NK-92 treated with Interleukin-12 subunit alpha and Interleukin-12 subunit beta, amount 100 ng/mL, for 24 hours (cell line): ENCODE data around the gene UBE2R2.
A peak's percentile ranks its signal among the peaks of the same experiment; 100 is the strongest.
"Not testable (repeated sequence)": the region's sequence is repeated elsewhere in the genome, so short reads cannot be mapped to it uniquely, and the experiment has no call there.

ENCODE experiments used
- DNase-seq: peaks from one replicate; lab custom pipeline; 2025; lab: John Stamatoyannopoulos, UW

Gene UBE2R2

DNA sequence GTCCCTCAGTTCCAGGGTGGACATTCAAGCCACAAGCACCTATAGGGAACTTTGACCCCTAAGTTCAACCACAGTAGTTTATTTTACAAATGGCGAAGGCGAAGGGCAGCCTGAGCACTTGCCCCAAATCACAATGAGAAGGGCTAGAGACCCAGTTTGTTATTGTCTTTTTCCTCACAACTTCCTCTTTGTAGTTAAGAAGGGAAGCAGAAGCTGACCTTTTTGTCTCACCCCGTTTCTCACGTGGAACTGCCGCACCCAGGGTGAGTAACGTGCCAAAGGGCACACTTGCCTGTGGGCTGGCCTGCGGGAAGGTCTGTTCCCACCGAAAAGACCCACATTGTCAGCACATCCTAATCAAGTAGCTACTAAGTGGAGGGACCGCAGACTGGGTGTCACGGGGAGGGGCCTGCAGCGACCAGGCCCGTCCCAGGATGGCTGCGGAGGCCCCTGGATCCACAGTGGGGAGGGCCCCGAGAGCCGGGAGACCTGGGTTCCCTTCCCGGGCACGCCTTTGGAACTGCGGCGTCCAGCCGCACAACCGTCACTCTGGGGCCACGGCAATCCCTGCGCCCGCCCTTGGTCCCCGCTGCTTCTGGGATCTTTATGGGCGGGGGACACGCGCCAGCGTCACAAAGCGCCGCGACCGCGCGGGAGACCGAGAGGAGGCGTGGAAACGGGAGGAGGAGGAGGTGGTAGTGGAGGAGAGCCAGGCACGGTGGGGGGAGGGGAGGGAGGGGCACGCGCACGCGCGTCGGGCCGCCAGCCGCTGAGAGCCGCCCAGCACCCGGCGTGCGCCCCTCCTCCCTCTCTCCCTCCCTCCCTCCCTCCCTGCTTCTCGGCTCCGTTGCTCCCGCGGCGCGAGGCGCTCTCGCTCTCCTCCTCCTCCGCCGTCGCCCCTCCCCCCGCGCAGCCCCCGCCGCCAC is at the start of gene UBE2R2:
Gene UBE2R2, plus strand, starts transcription at position 834 of the 926 bp plus-strand sequence. CDS start 598 bp downstream, outside the sequence.
- DNase-seq = peak; percentile 94

GRCh38 chr9:33770156-33770880 is 46.6 kb upstream of the UBE2R2 start:
- DNase-seq = not testable (repeated sequence)

DNA sequence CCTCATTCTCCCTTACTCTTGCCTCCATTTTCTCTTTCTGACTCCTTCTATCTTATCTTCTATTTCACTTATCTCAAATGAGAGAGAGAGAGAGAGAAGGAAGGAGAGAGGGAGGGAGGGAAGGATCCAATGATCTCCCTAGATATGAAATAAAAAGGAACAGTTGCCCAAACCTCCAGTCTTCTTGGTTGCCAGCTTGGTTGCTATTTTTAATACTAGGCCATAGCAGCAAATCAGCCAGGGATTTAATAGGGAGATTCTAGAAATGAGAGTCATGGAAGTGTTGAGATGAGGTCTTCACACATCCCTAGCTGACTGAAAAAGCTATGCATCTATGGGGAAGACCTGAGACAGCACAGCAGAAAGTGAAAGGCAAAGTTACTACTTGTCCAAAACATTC is 43.8 kb upstream of the UBE2R2 start:
- not testable (repeated sequence) for DNase-seq

DNA sequence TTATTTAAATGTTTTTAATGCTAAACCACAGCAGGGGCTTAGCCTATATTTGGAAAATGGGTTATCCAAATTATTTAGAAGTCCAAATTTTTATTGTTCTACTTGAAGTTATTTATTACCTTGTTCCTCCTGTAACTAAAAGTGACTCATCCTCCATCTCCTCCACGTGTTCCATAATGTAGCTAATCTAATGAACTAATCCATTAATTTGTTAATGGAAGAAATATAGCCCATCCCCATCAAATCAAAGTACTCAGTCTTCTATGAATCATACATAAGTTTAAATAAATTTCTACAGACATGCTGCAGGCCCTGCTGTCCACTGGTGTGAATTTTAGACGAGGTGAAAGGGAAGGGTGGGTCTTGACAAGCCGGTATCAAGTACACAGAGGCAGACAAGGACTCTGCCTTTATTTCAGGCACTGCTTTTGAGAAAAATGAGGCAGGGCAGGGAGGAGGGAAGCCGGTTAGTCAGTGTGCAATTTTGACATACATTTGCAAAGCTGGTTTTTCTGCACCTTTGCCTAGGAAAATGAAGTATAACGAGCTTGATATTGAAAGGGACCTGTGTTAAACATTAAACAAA is 42.8 kb upstream of the UBE2R2 start:
- not testable (repeated sequence) for DNase-seq

DNA sequence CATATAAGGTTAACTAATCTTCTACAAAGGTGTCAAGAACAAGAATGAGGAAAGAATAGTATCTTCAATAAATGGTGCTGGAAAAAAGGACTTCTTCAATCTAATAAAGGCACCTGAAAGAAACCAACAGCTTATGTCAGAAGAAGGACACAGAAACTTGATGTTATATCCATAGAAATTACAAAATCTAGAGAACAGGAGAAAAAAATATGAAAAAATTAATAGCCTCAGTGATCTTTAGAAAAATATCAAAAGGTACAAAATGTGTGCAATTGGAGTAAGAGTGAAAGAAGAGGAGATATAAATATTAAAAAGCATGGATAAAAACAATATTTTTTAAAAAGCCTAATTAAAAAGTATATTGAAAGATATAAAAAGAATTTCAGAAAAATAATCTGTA is 40.4 kb upstream of the UBE2R2 start:
- DNase-seq = no peak

- DNase-seq = peak; percentile 20
These were observed 38.1 kb upstream of the UBE2R2 start for GRCh38 chr9:33778700-33779351.

GRCh38 chr9:33780276-33780675 is 36.7 kb upstream of the UBE2R2 start:
- no peak for DNase-seq

GRCh38 chr9:33781736-33782135 is 35.2 kb upstream of the UBE2R2 start:
- no peak for DNase-seq

DNA sequence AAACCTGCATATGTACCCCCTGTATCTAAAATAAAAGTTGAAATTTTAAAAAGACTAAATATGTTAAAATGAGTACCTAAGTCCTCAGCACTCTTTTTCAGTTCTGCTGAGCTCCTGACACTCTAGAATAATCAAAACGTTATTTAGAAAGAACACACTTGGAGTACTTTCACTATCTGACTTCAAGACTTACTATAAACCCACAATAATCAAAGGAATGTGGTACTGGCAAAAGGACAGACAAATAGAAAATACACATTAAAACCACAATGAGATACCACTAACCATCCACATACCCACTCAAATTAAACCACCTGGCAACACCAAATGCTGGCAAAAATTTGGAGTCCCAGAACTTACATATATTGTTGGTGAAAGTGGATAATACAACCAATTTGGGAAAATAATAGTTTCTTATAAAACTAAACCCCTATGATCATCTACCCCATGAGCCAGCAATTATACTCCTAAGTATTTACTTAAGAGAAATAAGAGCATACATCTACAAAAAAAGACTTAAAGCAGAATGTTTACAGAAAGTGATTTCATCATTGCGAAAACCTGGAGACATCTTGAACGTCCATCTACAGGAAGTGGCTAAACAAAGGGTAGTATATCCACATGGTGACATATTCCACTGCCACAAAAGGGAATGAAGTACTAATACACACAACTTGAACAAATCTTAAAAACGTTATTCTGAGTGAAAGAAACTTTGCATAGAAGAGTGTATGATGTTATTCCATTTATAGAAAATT is 34.4 kb upstream of the UBE2R2 start:
- DNase-seq = no peak

- DNase-seq = no peak
These were observed 31.0 kb upstream of the UBE2R2 start for GRCh38 chr9:33785914-33786313.

DNA sequence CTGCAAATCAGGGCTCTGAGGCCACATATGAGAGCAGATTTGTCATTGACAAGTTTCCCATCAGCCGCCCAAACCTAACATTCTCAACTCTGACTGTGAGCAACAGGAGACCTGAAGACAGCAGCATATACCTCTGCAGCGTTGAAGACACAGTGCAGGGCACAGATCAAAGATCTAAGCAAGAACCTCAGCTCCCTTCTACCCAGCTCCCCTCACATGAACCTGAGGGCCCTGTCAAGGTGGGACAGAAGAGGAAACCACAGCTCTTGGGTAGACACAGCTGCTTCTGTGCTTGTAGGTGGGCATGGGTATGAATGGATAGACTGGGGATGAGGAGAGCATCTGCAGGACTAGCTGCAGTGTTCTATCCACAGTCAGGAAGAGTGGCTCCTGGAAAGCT is 30.3 kb upstream of the UBE2R2 start:
- DNase-seq = no peak

DNA sequence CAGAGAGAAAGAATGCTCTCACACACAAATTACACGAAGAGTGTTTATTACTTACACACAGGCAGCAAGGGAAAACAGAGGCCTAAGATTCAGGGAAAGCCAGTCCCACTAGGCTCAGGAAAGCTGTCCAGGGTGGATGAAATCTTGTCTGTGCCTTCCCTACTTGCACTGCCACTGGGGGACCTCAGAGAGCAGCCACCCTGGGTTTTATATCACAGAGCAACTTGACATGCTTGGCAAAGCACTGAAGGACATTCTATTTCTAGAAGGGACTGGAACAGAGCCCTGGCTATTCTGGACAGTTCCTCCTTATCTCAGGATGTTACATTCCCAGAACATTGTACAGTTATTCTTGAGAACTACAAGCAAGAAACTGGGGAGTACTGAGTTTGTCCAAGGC is 29.1 kb upstream of the UBE2R2 start:
- DNase-seq = no peak

- not testable (repeated sequence) for DNase-seq
These were observed 27.5 kb upstream of the UBE2R2 start for GRCh38 chr9:33789429-33789828.

GRCh38 chr9:33791117-33791516 is 25.8 kb upstream of the UBE2R2 start:
- no peak for DNase-seq

DNA sequence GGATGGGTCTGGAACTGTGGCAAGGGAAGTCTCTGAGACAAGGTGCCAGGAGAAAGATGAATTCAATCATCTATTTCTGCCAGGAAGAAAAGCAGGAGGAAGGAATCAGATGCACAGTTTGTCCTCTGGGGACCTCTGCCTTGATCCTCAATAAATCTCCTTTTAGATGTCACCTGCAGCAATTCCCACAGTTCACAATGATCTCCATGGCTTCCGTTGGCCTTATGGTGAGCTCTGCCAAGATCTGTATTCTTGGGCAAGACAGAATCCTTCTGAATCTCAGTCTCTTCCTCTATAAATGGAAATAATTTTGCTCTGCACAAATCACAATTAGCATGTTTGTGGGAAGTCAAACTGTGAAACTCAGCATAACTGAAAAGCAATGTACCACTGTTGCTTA is 23.5 kb upstream of the UBE2R2 start:
- not testable (repeated sequence) for DNase-seq

GRCh38 chr9:33794560-33794959 is 22.4 kb upstream of the UBE2R2 start:
- DNase-seq = peak; percentile 37

DNA sequence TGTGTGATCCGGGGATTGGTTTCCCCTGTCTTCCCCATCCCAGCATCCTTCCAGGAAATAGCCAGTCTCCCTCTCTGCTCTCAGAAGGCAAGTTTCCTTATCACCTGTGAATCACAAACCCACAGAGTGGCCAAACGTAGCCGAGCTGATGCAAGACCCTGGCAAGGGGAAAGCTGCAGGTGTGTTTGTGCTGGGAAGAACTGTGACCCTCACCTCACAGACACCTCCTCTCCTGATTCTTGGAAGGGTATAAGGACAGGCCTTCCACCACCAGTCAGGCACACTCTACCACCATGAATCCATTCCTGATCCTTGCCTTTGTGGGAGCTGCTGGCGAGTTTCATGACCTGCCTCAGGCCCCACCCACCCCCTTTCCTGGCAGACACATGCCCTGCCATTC is 21.7 kb upstream of the UBE2R2 start, which contains the start of gene PRSS3:
Gene PRSS3, plus strand, starts transcription at position 281 of the 400 bp plus-strand sequence. Its CDS starts 13 bp downstream, at position 294.
- DNase-seq = no peak

DNA sequence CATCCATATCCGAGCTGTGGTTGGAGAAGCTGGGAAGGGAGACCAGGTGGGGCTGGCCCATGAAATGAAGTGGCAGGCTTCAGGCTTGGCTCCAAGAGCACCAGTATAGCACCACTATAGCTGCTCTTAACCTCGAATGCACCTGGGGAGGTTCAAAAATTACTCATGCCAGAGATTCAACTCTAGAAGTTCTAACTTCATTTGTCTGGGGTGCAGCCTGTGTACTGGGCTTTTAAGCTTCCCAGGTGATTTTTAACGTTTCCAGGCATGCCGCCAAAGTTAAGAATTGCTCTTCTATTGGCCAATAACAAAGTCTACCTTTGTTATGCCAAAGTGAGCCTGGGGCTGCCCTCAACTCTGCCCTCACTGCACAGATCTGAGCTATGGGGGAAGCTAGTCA is 21.1 kb upstream of the UBE2R2 start:
- DNase-seq = no peak

DNA sequence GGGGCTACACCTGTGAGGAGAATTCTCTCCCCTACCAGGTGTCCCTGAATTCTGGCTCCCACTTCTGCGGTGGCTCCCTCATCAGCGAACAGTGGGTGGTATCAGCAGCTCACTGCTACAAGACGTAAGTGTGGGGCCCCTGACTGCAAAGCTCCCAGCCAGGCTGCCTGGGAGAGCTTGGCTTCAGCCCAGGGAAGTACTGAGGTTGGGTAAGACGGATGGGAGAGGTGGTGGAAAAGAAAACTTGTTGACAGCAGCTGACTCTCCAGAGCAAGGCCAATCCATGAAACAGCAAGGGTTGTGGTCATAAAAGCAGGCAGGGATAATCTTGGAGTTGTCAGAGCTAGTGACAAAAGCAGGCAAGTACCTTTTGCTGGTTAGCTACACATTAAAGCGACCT is 20.3 kb upstream of the UBE2R2 start:
- not testable (repeated sequence) for DNase-seq

- no peak for DNase-seq
These were observed 19.1 kb upstream of the UBE2R2 start for GRCh38 chr9:33797837-33798236.

DNA sequence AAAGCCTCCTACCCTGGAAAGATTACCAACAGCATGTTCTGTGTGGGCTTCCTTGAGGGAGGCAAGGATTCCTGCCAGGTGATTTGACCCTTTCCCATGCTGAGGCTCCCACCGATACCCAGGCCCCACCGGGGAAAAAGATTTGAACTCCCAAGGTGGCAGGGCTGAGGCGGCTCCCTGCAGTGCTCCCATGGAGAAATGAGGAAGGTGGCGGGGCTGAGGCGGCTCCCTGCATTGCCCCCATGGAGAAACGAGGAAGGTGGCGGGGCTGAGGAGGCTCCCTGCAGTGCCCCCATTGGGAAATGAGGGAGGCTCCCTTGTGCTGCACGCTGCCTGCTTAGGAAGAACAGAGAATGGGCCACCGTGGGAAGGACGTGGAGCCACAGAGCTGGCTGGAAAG is 18.4 kb upstream of the UBE2R2 start:
- no peak for DNase-seq
